NCI-H1417 treated with DMSO at 0.1 percent for 48 hours (cell line): ENCODE data around the gene ISY1.
A peak's percentile ranks its signal among the peaks of the same experiment; 100 is the strongest.
"Not testable (repeated sequence)": the region's sequence is repeated elsewhere in the genome, so short reads cannot be mapped to it uniquely, and the experiment has no call there.

Experiments
- DNase-seq: peaks from one replicate; lab custom pipeline; 2025; lab: John Stamatoyannopoulos, UW

ISY1 gene

GRCh38 chr3:129160891-129161859 is at the start of gene ISY1:
ISY1 (minus strand) TSS chr3:129161063; CDS start chr3:129160975, 88 bp downstream.
- DNase-seq, result peak; percentile 99

- DNase-seq, result no peak
These were observed 46.6 kb upstream of the ISY1 start for GRCh38 chr3:129207479-129207878.

DNA sequence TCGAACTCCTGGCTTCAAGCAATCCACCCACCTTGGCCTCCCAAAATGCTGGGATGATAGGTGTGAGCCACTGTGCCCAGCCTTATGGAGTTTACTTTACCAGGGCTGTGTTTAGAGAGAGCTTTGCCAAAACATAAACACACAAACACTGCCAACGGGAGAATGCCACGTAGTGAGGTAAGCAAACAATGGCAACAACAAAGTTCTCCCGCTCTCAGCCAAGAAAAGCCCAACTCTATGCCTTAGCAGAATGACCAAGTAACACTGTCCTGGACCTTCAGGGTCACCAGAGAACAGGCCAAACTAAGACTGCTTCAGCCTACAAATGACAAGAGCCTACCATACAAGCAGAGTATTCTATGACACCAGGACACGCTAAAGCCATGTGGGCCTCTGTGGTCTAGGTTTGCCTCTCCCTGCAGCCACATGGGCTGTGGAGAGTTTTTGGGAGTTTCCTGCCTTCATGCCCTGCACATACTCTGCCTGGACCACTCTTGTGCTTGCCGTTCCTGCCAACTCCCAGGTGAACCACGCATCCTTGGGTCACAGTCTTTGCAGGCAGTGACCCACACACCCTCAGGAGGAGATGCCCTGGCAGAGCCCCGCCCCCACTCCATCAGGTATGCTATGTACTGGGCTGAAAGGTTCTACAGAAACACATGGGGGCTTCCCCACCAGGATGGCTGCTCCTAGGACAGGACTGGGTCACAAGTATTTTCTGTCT is 44.4 kb upstream of the ISY1 start:
- DNase-seq, result no peak

GRCh38 chr3:129204473-129204872 is 43.6 kb upstream of the ISY1 start:
- no peak for DNase-seq

- no peak for DNase-seq
These were observed 38.5 kb upstream of the ISY1 start for GRCh38 chr3:129199366-129199765.

DNA sequence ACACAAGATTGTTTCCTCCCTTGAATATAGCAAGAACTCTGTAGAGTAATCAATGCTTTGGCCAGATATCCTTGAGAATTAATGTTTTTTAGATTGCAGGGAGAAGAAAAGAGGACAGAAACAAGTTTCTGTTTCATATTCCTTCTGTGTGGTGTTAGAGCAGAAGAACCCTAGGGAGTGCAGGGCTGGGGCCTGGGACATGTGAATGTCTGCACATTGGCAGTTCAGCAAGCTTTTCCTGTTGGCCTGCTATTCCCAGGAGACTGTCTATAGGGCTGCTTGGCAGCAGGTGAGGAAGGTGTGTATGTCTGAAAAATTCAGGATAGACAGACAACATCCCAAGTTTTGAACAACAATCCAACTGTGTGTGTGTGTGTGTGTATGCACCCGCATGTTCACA is 36.5 kb upstream of the ISY1 start:
- DNase-seq, result no peak

- DNase-seq, result no peak
These were observed 35.7 kb upstream of the ISY1 start for GRCh38 chr3:129196601-129197000.

- no peak for DNase-seq
These were observed 34.9 kb upstream of the ISY1 start for GRCh38 chr3:129195731-129196256.

GRCh38 chr3:129189793-129190192 is 28.9 kb upstream of the ISY1 start:
- not testable (repeated sequence) for DNase-seq

GRCh38 chr3:129187857-129188256 is 27.0 kb upstream of the ISY1 start:
- no peak for DNase-seq

DNA sequence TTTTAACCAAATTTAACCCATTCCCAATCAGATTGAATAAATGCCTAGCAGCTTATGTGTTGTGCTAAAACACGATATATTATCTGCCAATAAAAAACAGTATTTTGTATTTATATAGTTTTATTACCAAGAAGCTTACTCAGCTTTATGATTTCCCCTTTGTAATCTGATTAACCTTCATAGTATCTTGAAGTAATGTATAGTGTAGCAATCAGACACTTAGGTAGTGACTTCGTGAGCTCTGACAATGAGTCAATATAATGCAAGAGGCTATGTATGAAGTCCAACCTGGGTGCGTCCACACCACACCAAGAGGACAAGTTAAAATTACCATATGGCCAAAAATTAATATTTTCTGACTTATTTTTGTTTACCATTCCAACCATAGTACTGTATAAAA is 24.9 kb upstream of the ISY1 start:
- DNase-seq, result no peak

- not testable (repeated sequence) for DNase-seq
These were observed 24.1 kb upstream of the ISY1 start for GRCh38 chr3:129184784-129185542.

GRCh38 chr3:129184396-129184657 is 23.5 kb upstream of the ISY1 start:
- DNase-seq, result no peak

GRCh38 chr3:129183569-129184395 is 22.9 kb upstream of the ISY1 start, which contains the start of gene CNBP:
CNBP (minus strand) TSS chr3:129183896; CDS start chr3:129171757, 12,139 bp downstream.
- peak; percentile 89 for DNase-seq

DNA sequence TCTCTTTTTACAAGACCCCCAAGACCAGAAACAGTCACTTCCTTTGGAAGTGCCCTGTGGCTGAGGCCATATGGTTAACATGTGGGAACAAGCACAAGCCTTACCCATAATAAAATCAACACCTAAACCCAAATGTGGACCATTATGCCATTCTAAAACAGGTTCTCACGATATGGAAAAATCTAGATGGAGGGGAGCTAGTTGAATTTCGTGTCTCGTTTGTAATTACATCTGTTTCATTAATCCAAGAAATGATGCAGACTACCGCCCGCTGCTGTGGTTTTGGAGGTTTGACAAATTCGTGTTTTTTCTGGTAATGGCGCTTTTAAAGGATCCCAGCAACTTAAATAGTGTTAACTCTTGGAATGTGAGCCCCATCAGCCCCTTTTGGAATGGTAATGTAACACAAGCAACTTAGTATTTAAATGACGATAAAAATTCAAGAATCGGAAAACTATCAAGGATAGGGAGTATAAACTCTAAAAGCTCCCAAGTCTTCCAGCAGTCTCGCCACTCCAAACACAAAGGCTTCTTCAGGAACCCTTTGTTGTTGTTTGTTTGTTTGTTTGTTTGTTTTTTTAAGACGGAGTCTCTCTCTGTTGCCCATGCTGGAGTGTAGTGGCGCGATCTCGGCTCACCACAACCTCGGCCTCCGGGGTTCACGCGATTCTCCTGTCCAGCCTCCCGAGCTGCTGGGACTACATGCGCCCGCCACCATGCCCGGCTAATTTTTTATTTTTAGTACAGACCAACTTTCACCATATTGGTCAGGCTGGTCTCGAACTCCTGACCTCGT is 21.7 kb upstream of the ISY1 start:
- DNase-seq, result no peak

DNA sequence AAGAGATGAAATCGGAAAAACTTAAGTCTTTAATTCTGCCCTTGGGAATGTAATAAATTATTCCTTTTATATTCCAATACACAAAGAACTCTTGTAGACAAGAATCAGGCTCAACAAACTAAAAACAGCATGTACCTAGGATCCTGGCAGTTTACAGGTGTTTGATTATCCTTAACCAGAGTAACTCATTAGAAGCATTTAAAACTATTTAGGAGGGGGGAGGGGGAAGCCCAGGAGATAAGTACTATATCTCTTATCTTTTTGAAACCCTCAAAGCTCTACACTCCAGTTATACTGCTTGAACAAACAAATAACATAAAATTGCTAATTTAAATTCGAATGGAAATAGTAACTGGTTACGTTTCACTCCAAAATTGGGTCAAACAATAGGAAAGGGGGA is 21.0 kb upstream of the ISY1 start:
- DNase-seq, result no peak

DNA sequence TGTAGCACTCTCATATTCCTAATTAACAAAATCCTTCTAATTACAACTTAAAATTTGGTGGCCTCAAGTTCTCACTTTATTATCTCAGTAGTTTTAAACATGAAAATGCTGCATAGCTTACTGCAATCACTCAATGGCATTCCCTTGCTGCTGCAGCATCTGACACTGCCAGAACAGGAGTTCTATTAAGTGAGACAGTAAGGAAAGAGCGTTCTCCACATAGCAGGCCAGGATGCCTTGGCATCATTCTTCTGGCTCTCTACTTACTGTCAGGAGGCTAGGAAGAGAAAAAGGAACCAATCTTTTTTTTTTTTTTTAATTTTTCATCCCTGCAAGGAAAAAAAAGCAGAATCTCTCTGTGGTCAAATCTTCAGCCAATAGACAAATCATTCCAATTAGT is 19.6 kb upstream of the ISY1 start:
- no peak for DNase-seq

DNA sequence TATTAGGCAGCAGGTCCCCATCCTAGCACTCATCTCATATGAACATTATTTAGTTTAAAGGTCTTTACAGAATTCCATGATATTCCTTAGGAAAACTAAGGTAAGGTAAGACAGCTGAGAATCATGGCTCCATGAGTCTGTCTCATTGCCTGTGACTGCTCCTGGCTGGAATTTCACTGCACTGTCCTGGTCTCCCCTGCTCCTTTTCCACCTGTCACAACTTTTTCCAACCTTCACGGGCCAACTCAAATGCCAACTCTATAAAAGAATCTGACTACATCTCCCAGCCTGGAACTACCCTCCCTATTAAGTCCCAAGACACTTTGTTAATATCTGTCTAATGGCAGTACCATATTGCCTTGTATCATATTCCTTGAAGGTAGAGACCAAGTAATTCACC is 15.2 kb upstream of the ISY1 start:
- no peak for DNase-seq

- DNase-seq, result no peak
These were observed 12.9 kb upstream of the ISY1 start for GRCh38 chr3:129173725-129174124.

- DNase-seq, result no peak
These were observed 12.3 kb upstream of the ISY1 start for GRCh38 chr3:129173206-129173605.
